HCT116 (cell line): Measurements from ENCODE around the gene SLC38A2. TPM values are rescaled to one million over a fixed set of nuclear protein-coding genes. Genes with fewer than 3 reads are reported as not detected.

ENCODE experiments used
- ATAC-seq: fragments of 200-7000 bp; cut with Tn5 transposase; 2 replicates; pipeline ENCODE4 v1.9.1; 2020; ENCODE audit warnings: mild to moderate bottlenecking, moderate library complexity
- BruUV-seq: library from RNA; stranded (reverse); fragments of 400-500 nt; replicated peaks from 2 replicates; lab custom pipeline; 2021; lab: Mats Ljungman, UMichigan
- CTCF ChIA-PET: fragments of 300-600 bp; sonication (Branson Sonifier 250); formaldehyde crosslinking; loops from one replicate; lab custom pipeline; 2021; ENCODE audit warnings: antibody characterized with exemption; lab: Charles Lee
- POLR2A ChIA-PET: fragments of 300-600, 350-600 bp; sonication (Branson Sonifier 250); formaldehyde crosslinking; loops from one replicate; lab custom pipeline; 2021; ENCODE audit warnings: antibody characterized with exemption; lab: Charles Lee
- RAD21 ChIA-PET, 2 experiments: fragments of 300-600 bp; sonication (Branson Sonifier 250); formaldehyde crosslinking; loops; one replicate each; lab custom pipeline; 2023; ENCODE audit warnings: low total read pairs in 2 of 2; ENCODE audit not compliant: uncharacterized antibody in 2 of 2, unreplicated experiment in 2 of 2, low non-redundant PET in 1 of 2; lab: Charles Lee
- DNase-seq: peaks from one replicate; pipeline ENCODE4 v3.0.0-alpha.2; 2010; ENCODE audit warnings: low read depth, low spot score
- H2AFZ ChIP-seq: fragments of 200-600 bp; shearing (Covaris generic), sonication (generic); 2 replicates; pipeline ENCODE4 v1.6.1; 2017; ENCODE audit warnings: low read depth, mixed run types, mixed read lengths, antibody characterized with exemption, low read length; ENCODE audit not compliant: poor library complexity, severe bottlenecking
- H3K27ac ChIP-seq: 2 replicates; pipeline ENCODE4 v1.5.1; 2012; ENCODE audit warnings: low read depth, low read length
- H3K27me3 ChIP-seq: fragments of 200-600 bp; sonication (generic); 2 replicates; pipeline ENCODE4 v1.6.1; 2016; ENCODE audit warnings: mixed run types, low read length, mixed read lengths; ENCODE audit not compliant: insufficient read depth
- H3K36me3 ChIP-seq, 2 experiments: fragments of 200-500 bp in 1 of 2; fragments of 200-600 bp in 1 of 2; sonication (Bioruptor generic) in 1 of 2; sonication (generic) in 1 of 2; 2 replicates each; pipeline versions ENCODE4 v1.5.1 to v1.6.1; 2014 to 2016; ENCODE audit warnings: low read length in 2 of 2, inconsistent platforms in 1 of 2, mixed read lengths in 1 of 2, mixed run types in 1 of 2; ENCODE audit not compliant: insufficient read depth in 2 of 2, control insufficient read depth in 1 of 2
- H3K4me1 ChIP-seq, 2 experiments: fragments of 200-600 bp in 1 of 2; sonication (generic) in 1 of 2; 2 replicates each; pipeline versions ENCODE4 v1.5.1 to v1.6.1; 2012 to 2017; ENCODE audit warnings: low read length in 2 of 2, inconsistent platforms in 1 of 2, mild to moderate bottlenecking in 1 of 2, mixed read lengths in 1 of 2, mixed run types in 1 of 2, moderate library complexity in 1 of 2; ENCODE audit not compliant: insufficient read depth in 2 of 2, control insufficient read depth in 1 of 2
- H3K4me2 ChIP-seq: fragments of 200-600 bp; sonication (generic); 2 replicates; pipeline ENCODE4 v1.6.1; 2017; ENCODE audit warnings: mixed run types, low read length, mixed read lengths
- H3K4me3 ChIP-seq, 2 experiments: fragments of 200-600 bp in 1 of 2; sonication (generic) in 1 of 2; replicated peaks in 1 of 2; 2 replicates each; pipeline ENCODE4 v1.5.1; 2011 to 2016; ENCODE audit warnings: low read length in 2 of 2, control low read depth in 1 of 2, low read depth in 1 of 2, mild to moderate bottlenecking in 1 of 2, mixed read lengths in 1 of 2, mixed run types in 1 of 2
- H3K79me2 ChIP-seq: fragments of 200-600 bp; sonication (generic); 2 replicates; pipeline ENCODE4 v1.6.1; 2017; ENCODE audit warnings: mild to moderate bottlenecking, mixed run types, low read length, moderate library complexity, mixed read lengths; ENCODE audit not compliant: insufficient read depth
- H3K9ac ChIP-seq: fragments of 200-600 bp; sonication (generic); 2 replicates; pipeline ENCODE4 v1.6.1; 2016; ENCODE audit warnings: low read length, mixed read lengths
- H3K9me2 ChIP-seq: fragments of 200-600 bp; sonication (generic), shearing (Covaris generic); 2 replicates; pipeline ENCODE4 v1.6.1; 2017; ENCODE audit warnings: mixed run types, mild to moderate bottlenecking, moderate library complexity; ENCODE audit not compliant: insufficient read depth
- H3K9me3 ChIP-seq, 2 experiments: fragments of 200-500 bp in 1 of 2; fragments of 200-600 bp in 1 of 2; sonication (Bioruptor generic) in 1 of 2; sonication (generic) in 1 of 2; 2 replicates each; pipeline ENCODE4 v1.6.1; 2014 to 2017; ENCODE audit warnings: low read length in 2 of 2, mixed read lengths in 2 of 2, inconsistent platforms in 1 of 2, low read depth in 1 of 2, mild to moderate bottlenecking in 1 of 2, mixed run types in 1 of 2, moderate library complexity in 1 of 2; ENCODE audit not compliant: control insufficient read depth in 1 of 2, insufficient read depth in 1 of 2
- H4K20me1 ChIP-seq: fragments of 200-600 bp; sonication (generic), shearing (Covaris generic); 2 replicates; pipeline ENCODE4 v1.6.1; 2017; ENCODE audit warnings: mixed run types, mild to moderate bottlenecking, moderate library complexity; ENCODE audit not compliant: insufficient read depth
- CBX3 ChIP-seq: IDR thresholded peaks from 2 replicates; pipeline ENCODE4 v1.6.1; 2012; ENCODE audit warnings: low read depth
- CEBPB ChIP-seq: IDR thresholded peaks from 2 replicates; pipeline ENCODE4 v1.6.1; 2012; ENCODE audit warnings: low read depth
- EZH2 ChIP-seq: fragments of 200-600 bp; sonication (generic); IDR thresholded peaks from 2 replicates; pipeline ENCODE4 v1.6.1; 2017; ENCODE audit warnings: antibody characterized with exemption, mixed run types
- FOSL1 ChIP-seq: IDR thresholded peaks from 2 replicates; pipeline ENCODE4 v1.6.1; 2012; ENCODE audit warnings: low read depth
- SIN3A ChIP-seq: IDR thresholded peaks from 2 replicates; pipeline ENCODE4 v1.6.1; 2012; ENCODE audit warnings: low read depth
- YY1 ChIP-seq: IDR thresholded peaks from 2 replicates; pipeline ENCODE4 v1.6.1; 2011; ENCODE audit warnings: low read length, low read depth, moderate library complexity, mild to moderate bottlenecking; ENCODE audit not compliant: insufficient replicate concordance; ENCODE audit errors: extremely low read depth
- ZBTB33 ChIP-seq: IDR thresholded peaks from 2 replicates; pipeline ENCODE4 v1.6.1; 2011; ENCODE audit warnings: mild to moderate bottlenecking, low read length, moderate library complexity; ENCODE audit not compliant: insufficient replicate concordance; ENCODE audit errors: extremely low read depth
- ZNF274 ChIP-seq: fragments of 200-500 bp; sonication (Bioruptor generic); IDR thresholded peaks from 2 replicates; pipeline ENCODE4 v1.6.1; 2014; ENCODE audit warnings: mild to moderate bottlenecking, low read depth, low read length, inconsistent platforms
- intact Hi-C: fragments of 100-400 bp; cut with micrococcal nuclease; formaldehyde crosslinking; loops from 2 replicates; pipeline ENCODE4 v1.10.0; 2022
- total RNA-seq: library from RNA; stranded (reverse); gene quantifications from one replicate; pipeline ENCODE4 v1.2.1, GENCODE V29; 2021; ENCODE audit not compliant: unreplicated experiment
- TF ChIP-seq, protein P1 (sequence below), 3 experiments: fragments of 200-600 bp in 1 of 3; sonication (generic) in 1 of 3; IDR thresholded peaks in 2 of 3; conservative IDR thresholded peaks in 1 of 3; 2 replicates each; pipeline ENCODE4 v1.5.1; 2012 to 2017; ENCODE audit warnings: low read depth in 2 of 3, low read length in 2 of 3, antibody characterized with exemption in 1 of 3, borderline replicate concordance in 1 of 3, control low read depth in 1 of 3, mild to moderate bottlenecking in 1 of 3, mixed read lengths in 1 of 3, mixed run types in 1 of 3, moderate library complexity in 1 of 3; ENCODE audit not compliant: insufficient read depth in 1 of 3

SLC38A2 gene
- total RNA-seq, 1 experiment from 2014 or later: 1,049 TPM

GRCh38 chr12:46372544-46373300 is at the start of gene SLC38A2 (continued):
- TF ChIP-seq ZBTB33: peak; percentile 53
- TF ChIP-seq CBX3: 0 out of 2 replicates have a peak, but pooled peaks have one; percentile 50
- peak; percentile 99 for TF ChIP-seq SIN3A
- TF ChIP-seq CEBPB: no peak

DNA sequence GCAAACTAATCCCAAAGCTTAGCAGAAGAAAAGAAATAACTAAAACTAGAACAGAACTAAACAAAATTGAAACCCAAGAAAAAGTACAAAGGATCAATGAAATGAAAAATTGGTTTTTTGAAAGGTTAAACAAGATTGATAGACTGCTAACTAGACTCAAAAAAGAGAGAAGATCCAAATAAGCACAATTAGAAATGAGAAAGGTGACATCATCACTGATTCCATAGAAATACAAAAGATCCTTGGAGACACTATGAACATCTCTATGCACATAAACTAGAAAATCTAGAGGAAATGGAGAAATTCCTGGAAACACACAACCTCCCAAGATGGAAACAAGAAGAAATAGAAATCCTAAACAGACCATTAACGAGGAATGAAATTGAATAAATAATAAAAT is 47.1 kb upstream of the SLC38A2 start:
- Histone ChIP-seq H4K20me1 (no peaks in the 10 kb centered on the region), H3K9me3 (no peaks in the 10 kb centered on the region), H3K27ac (no peak overlapping the region), H3K79me2 (no peaks in the 10 kb centered on the region), H3K4me3 (no peak overlapping the region), H3K4me1 (peaks cover 15 to 24% of the 10 kb centered on the region in 2 experiments), H2AFZ (no peak overlapping the region), H3K9me2 (no peaks in the 10 kb centered on the region), H3K27me3 (no peaks in the 10 kb centered on the region), H3K4me2 (no peak overlapping the region), H3K36me3 (no peaks in the 10 kb centered on the region), H3K9ac (no peak overlapping the region)
- DNase-seq: no peak
- intact Hi-C loops: no loop called here
- no peak for ATAC-seq
- POLR2A ChIA-PET: no interaction called here
- BruUV-seq: no TSS peak
- RAD21 ChIA-PET: no interaction called here
- CTCF ChIA-PET: no interaction called here
- TF ChIP-seq ZNF274 (no peak), YY1 (no peak), FOSL1 (no peak), EZH2 (no peak)
- TF ChIP-seq, protein P1, sequence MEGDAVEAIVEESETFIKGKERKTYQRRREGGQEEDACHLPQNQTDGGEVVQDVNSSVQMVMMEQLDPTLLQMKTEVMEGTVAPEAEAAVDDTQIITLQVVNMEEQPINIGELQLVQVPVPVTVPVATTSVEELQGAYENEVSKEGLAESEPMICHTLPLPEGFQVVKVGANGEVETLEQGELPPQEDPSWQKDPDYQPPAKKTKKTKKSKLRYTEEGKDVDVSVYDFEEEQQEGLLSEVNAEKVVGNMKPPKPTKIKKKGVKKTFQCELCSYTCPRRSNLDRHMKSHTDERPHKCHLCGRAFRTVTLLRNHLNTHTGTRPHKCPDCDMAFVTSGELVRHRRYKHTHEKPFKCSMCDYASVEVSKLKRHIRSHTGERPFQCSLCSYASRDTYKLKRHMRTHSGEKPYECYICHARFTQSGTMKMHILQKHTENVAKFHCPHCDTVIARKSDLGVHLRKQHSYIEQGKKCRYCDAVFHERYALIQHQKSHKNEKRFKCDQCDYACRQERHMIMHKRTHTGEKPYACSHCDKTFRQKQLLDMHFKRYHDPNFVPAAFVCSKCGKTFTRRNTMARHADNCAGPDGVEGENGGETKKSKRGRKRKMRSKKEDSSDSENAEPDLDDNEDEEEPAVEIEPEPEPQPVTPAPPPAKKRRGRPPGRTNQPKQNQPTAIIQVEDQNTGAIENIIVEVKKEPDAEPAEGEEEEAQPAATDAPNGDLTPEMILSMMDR (IDR thresholded peaks at IDR 0.05 in 2 of 3, conservative IDR thresholded peaks at IDR 0.05 in 1 of 3; ENCODE audit: borderline replicate concordance in 1 of 3, insufficient read depth in 1 of 3, low read depth in 2 of 3, low read length in 2 of 3): no peak
